ENCODE measurements around the gene CCDC141. TPM values are rescaled to one million over a fixed set of nuclear protein-coding genes. Genes with fewer than 3 reads are reported as not detected.
A peak's percentile ranks its signal among the peaks of the same experiment; 100 is the strongest.
"Not testable (repeated sequence)": the region's sequence is repeated elsewhere in the genome, so short reads cannot be mapped to it uniquely, and the experiment has no call there.

Gene CCDC141
- total RNA-seq: 10 to 100 TPM; 26.8 to 27.0 TPM
- polyA plus RNA-seq: 10 to 100 TPM in 1 of 3 donors, 1 to 10 TPM in 2; 4.2 to 12.0 (median 9.8) TPM
- 9.9 to 134 (median 41.9) reads per million in 6 experiments for total RNA-seq

GRCh38 chr2:179049546-179050311 is at the start of gene CCDC141:
TSS of gene CCDC141 (minus strand) at chr2:179050137. CDS start at chr2:179049941, 196 bp downstream.
- POLR2A ChIA-PET: interaction anchor here (0.5 to 1.8 kb wide), 8 partner anchors 8 to 604 kb away, joined by 3 to 29 read pairs (median 4); no protein-coding TSS in a partner anchor
- Mint-ChIP-seq H3K27ac (peak within 1 kb of the TSS; percentile 90 to 99 (median 97)), H3K4me3 (peak within 1 kb of the TSS; percentile 89 to 97 (median 96)), H3K36me3 (peaks cover 13 to 20% (median 13%) of the 10 kb centered on the region in 3 donors), H3K9me3 (peaks cover 0 to 4% (median 0%) of the 10 kb centered on the region in 9 donors), H3K27me3 (no peaks in the 10 kb centered on the region), H3K4me1 (peaks cover 3 to 60% (median 46%) of the 10 kb centered on the region in 4 donors)
- peak; percentile 81 to 85 for ATAC-seq
- peak in 7 of 10 donors; percentile 9 to 54 (median 31) for DNase-seq

- Mint-ChIP-seq H3K4me3 (no peak overlapping the region), H3K27ac (peak overlapping the region in 2 of 10 donors; percentile 20 to 35), H3K27me3 (no peaks in the 10 kb centered on the region), H3K4me1 (peaks cover 10 to 25% (median 22%) of the 10 kb centered on the region in 4 donors), H3K9me3 (peaks cover 0 to 8% (median 0%) of the 10 kb centered on the region in 9 donors), H3K36me3 (no peaks in the 10 kb centered on the region)
- POLR2A ChIA-PET: no interaction called here
- ATAC-seq (no peak), DNase-seq (no peak)
Observed at GRCh38 chr2:179098080-179098689, 48.2 kb upstream of the CCDC141 start.

GRCh38 chr2:179097131-179097530 is 47.2 kb upstream of the CCDC141 start:
- peaks cover 0 to 8% (median 0%) of the 10 kb centered on the region in 9 donors for H3K9me3 Mint-ChIP-seq
- H3K27ac Mint-ChIP-seq: peak overlapping the region in 1 of 10 donors; percentile 50
- no peaks in the 10 kb centered on the region for H3K36me3 Mint-ChIP-seq
- no peak for DNase-seq
- no peak overlapping the region for H3K4me3 Mint-ChIP-seq
- POLR2A ChIA-PET: interaction anchor here (0.7 kb wide), 1 partner anchor 66 kb away, joined by 3 read pairs; no protein-coding TSS in a partner anchor
- peaks cover 10 to 25% (median 22%) of the 10 kb centered on the region in 4 donors for H3K4me1 Mint-ChIP-seq
- ATAC-seq: no peak
- H3K27me3 Mint-ChIP-seq: no peaks in the 10 kb centered on the region

- ATAC-seq (peak; percentile 76 to 91), DNase-seq (peak in 6 of 10 donors; percentile 6 to 33 (median 26))
- Mint-ChIP-seq H3K4me1 (peaks cover 10 to 25% (median 22%) of the 10 kb centered on the region in 4 donors), H3K36me3 (peaks cover 0 to 5% (median 0%) of the 10 kb centered on the region in 3 donors), H3K27ac (peak overlapping the region in 7 of 10 donors; percentile 23 to 62 (median 56)), H3K4me3 (peak overlapping the region in 4 of 10 donors; percentile 23 to 54 (median 36)), H3K27me3 (no peaks in the 10 kb centered on the region), H3K9me3 (peaks cover 0 to 9% (median 4%) of the 10 kb centered on the region in 9 donors)
- POLR2A ChIA-PET: interaction anchor here (0.7 kb wide), 1 partner anchor 64 kb away, joined by 3 read pairs; no protein-coding TSS in a partner anchor
Observed at GRCh38 chr2:179096090-179096489, 46.2 kb upstream of the CCDC141 start.

GRCh38 chr2:179092912-179093311 is 43.0 kb upstream of the CCDC141 start:
- not testable (repeated sequence) for H3K4me3 Mint-ChIP-seq, DNase-seq, H3K27me3 Mint-ChIP-seq, ATAC-seq, H3K36me3 Mint-ChIP-seq
- H3K4me1 Mint-ChIP-seq: peaks cover 10 to 25% (median 22%) of the 10 kb centered on the region in 4 donors
- POLR2A ChIA-PET: interaction anchor here (0.7 kb wide), 1 partner anchor 65 kb away, joined by 3 read pairs; no protein-coding TSS in a partner anchor
- peak overlapping the region in 1 of 10 donors; percentile 15 for H3K27ac Mint-ChIP-seq
- H3K9me3 Mint-ChIP-seq: peaks cover 0 to 14% (median 4%) of the 10 kb centered on the region in 9 donors

- no peak for ATAC-seq
- peak overlapping the region in 1 of 10 donors; percentile 31 for H3K27ac Mint-ChIP-seq
- peaks cover 0 to 3% (median 0%) of the 10 kb centered on the region in 4 donors for H3K4me1 Mint-ChIP-seq
Observed at GRCh38 chr2:179082697-179083096, 32.8 kb upstream of the CCDC141 start.

GRCh38 chr2:179081954-179082353 is 32.0 kb upstream of the CCDC141 start:
- peaks cover 0 to 22% (median 19%) of the 10 kb centered on the region in 3 donors for H3K36me3 Mint-ChIP-seq
- H3K27me3 Mint-ChIP-seq: no peaks in the 10 kb centered on the region
- ATAC-seq: no peak
- H3K4me1 Mint-ChIP-seq: peaks cover 0 to 3% (median 0%) of the 10 kb centered on the region in 4 donors
- peaks cover 0 to 39% (median 25%) of the 10 kb centered on the region in 9 donors for H3K9me3 Mint-ChIP-seq
- POLR2A ChIA-PET: no interaction called here
- peak overlapping the region in 1 of 10 donors; percentile 10 for H3K27ac Mint-ChIP-seq
- no peak for DNase-seq
- H3K4me3 Mint-ChIP-seq: no peak overlapping the region

More at GRCh38 chr2:179082697-179083096, 32.8 kb upstream of the CCDC141 start:
- H3K36me3 Mint-ChIP-seq: peaks cover 0 to 16% (median 11%) of the 10 kb centered on the region in 3 donors
- no peak for DNase-seq
- no peak overlapping the region for H3K4me3 Mint-ChIP-seq
- H3K27me3 Mint-ChIP-seq: no peaks in the 10 kb centered on the region
- POLR2A ChIA-PET: no interaction called here
- peaks cover 0 to 31% (median 20%) of the 10 kb centered on the region in 9 donors for H3K9me3 Mint-ChIP-seq

- Mint-ChIP-seq H3K27ac (no peak overlapping the region), H3K36me3 (peaks cover 0 to 8% (median 7%) of the 10 kb centered on the region in 3 donors), H3K4me3 (no peak overlapping the region), H3K27me3 (peaks cover 0 to 3% (median 0%) of the 10 kb centered on the region in 5 donors), H3K9me3 (peaks cover 0 to 20% (median 12%) of the 10 kb centered on the region in 9 donors), H3K4me1 (peaks cover 0 to 3% (median 1%) of the 10 kb centered on the region in 4 donors)
- ATAC-seq (no peak), DNase-seq (no peak)
- POLR2A ChIA-PET: no interaction called here
Observed at GRCh38 chr2:179072527-179072926, 22.6 kb upstream of the CCDC141 start.

GRCh38 chr2:179071810-179072355 is 21.9 kb upstream of the CCDC141 start:
- Mint-ChIP-seq H3K4me3 (no peak overlapping the region), H3K9me3 (peaks cover 0 to 14% (median 6%) of the 10 kb centered on the region in 9 donors), H3K4me1 (peaks cover 0 to 3% (median 1%) of the 10 kb centered on the region in 4 donors), H3K36me3 (peaks cover 0 to 2% (median under 1%) of the 10 kb centered on the region in 3 donors), H3K27ac (no peak overlapping the region), H3K27me3 (peaks cover 0 to 3% (median 0%) of the 10 kb centered on the region in 5 donors)
- DNase-seq (no peak), ATAC-seq (no peak)
- POLR2A ChIA-PET: no interaction called here

GRCh38 chr2:179070895-179071294 is 21.0 kb upstream of the CCDC141 start:
- no peak for DNase-seq
- ATAC-seq: no peak
- POLR2A ChIA-PET: no interaction called here
- Mint-ChIP-seq H3K27me3 (peaks cover 0 to 3% (median 0%) of the 10 kb centered on the region in 5 donors), H3K4me1 (peaks cover 0 to 3% (median 1%) of the 10 kb centered on the region in 4 donors), H3K27ac (no peak overlapping the region), H3K36me3 (no peaks in the 10 kb centered on the region), H3K4me3 (no peak overlapping the region), H3K9me3 (peaks cover 0 to 11% (median 1%) of the 10 kb centered on the region in 9 donors)

- H3K36me3 Mint-ChIP-seq: no peaks in the 10 kb centered on the region
- ATAC-seq: no peak
- POLR2A ChIA-PET: no interaction called here
- peaks cover 0 to 3% (median 1%) of the 10 kb centered on the region in 4 donors for H3K4me1 Mint-ChIP-seq
- H3K27me3 Mint-ChIP-seq: peaks cover 0 to 3% (median 0%) of the 10 kb centered on the region in 5 donors
- H3K27ac Mint-ChIP-seq: no peak overlapping the region
- DNase-seq: no peak
- no peak overlapping the region for H3K4me3 Mint-ChIP-seq
- peaks cover 0 to 15% (median 3%) of the 10 kb centered on the region in 9 donors for H3K9me3 Mint-ChIP-seq
Observed at GRCh38 chr2:179069685-179070084, 19.7 kb upstream of the CCDC141 start.
